K562 (cell line): ENCODE measurements around the gene WASF2. TPM values are rescaled to one million over a fixed set of nuclear protein-coding genes. Genes with fewer than 3 reads are reported as not detected.
A peak's percentile ranks its signal among the peaks of the same experiment; 100 is the strongest.

Experiments
- ATAC-seq: fragments of 200-7000 bp; cut with Tn5 transposase; 3 replicates; pipeline ENCODE4 v1.9.1; 2020; ENCODE audit warnings: moderate library complexity
- BruUV-seq: library from RNA; stranded (reverse); fragments of 400-500 nt; replicated peaks from 2 replicates; lab custom pipeline; 2021; lab: Mats Ljungman, UMichigan
- CTCF ChIA-PET: fragments of 300-600 bp; formaldehyde crosslinking; extraction: SDS; loops from one replicate; lab custom pipeline; 2021; ENCODE audit warnings: low intra/inter-chr PET ratio; lab: Yijun Ruan, JAX
- POLR2A ChIA-PET: fragments of 300-600, 350-650 bp; sonication (Branson Sonifier 250); formaldehyde crosslinking; extraction: SDS; loops from one replicate; lab custom pipeline; 2021; ENCODE audit warnings: antibody characterized with exemption, inconsistent platforms; lab: Yijun Ruan, JAX
- DNase-seq, 4 experiments: peaks; one replicate each; pipeline versions ENCODE4 v3.0.0 to v3.0.0-alpha.2; 2011 to 2018; ENCODE audit warnings: low spot score in 3 of 4, mixed read lengths in 3 of 4; ENCODE audit errors: extremely low read depth in 1 of 4
- FAIRE-seq: peaks from 2 replicates; lab custom pipeline; 2011; peaks lifted over from hg19 to GRCh38; lab: Jason Lieb, UNC
- H2AFZ ChIP-seq: 2 replicates; pipeline ENCODE4 v1.6.0; 2011; ENCODE audit warnings: low read depth, low read length, control low read depth, inconsistent platforms
- H3K27ac ChIP-seq: fragments of 200-600 bp; 3 replicates; pipeline ENCODE4 v1.8.0; 2011; ENCODE audit warnings: low read depth, mild to moderate bottlenecking, control low read depth, inconsistent platforms, low read length, moderate library complexity, mixed read lengths; ENCODE audit errors: extremely low read depth
- H3K27me3 ChIP-seq, 2 experiments: fragments of 300-600 bp in 1 of 2; 2 replicates in 1 of 2; 3 replicates in 1 of 2; pipeline versions ENCODE4 v1.6.0 to v1.8.0; 2011; ENCODE audit warnings: inconsistent platforms in 2 of 2, low read length in 2 of 2, mild to moderate bottlenecking in 1 of 2, mixed read lengths in 1 of 2, moderate library complexity in 1 of 2; ENCODE audit not compliant: control insufficient read depth in 2 of 2, insufficient read depth in 2 of 2
- H3K36me3 ChIP-seq: fragments of 300-600 bp; 3 replicates; pipeline ENCODE4 v1.8.0; 2011; ENCODE audit warnings: mild to moderate bottlenecking, low read length, inconsistent platforms; ENCODE audit not compliant: control insufficient read depth, insufficient read depth
- H3K4me1 ChIP-seq, 2 experiments: fragments of 200-600 bp in 1 of 2; replicated peaks in 1 of 2; 2 replicates in 1 of 2; 3 replicates in 1 of 2; pipeline versions ENCODE4 v1.5.1 to v1.8.0; 2011; ENCODE audit warnings: inconsistent platforms in 2 of 2, low read length in 2 of 2, mild to moderate bottlenecking in 1 of 2, mixed read lengths in 1 of 2, moderate library complexity in 1 of 2; ENCODE audit not compliant: control insufficient read depth in 2 of 2, insufficient read depth in 2 of 2
- H3K4me2 ChIP-seq: 2 replicates; pipeline ENCODE4 v1.6.1; 2011; ENCODE audit warnings: low read length, control low read depth, inconsistent platforms, mixed read lengths; ENCODE audit not compliant: insufficient read depth
- H3K4me3 ChIP-seq: fragments of 200-600 bp; sonication (generic), shearing (Covaris generic); 2 replicates; pipeline ENCODE4 v1.5.1; 2016; ENCODE audit warnings: control low read depth, inconsistent platforms
- H3K79me2 ChIP-seq: fragments of 200-600 bp; 3 replicates; pipeline ENCODE4 v1.8.0; 2011; ENCODE audit warnings: low read length, inconsistent platforms; ENCODE audit not compliant: control insufficient read depth, insufficient read depth
- H3K9ac ChIP-seq, 2 experiments: 2 replicates each; pipeline versions ENCODE4 v1.6.0 to v1.6.1; 2011; ENCODE audit warnings: low read depth in 2 of 2, low read length in 2 of 2, control low read depth in 1 of 2, inconsistent platforms in 1 of 2, mild to moderate bottlenecking in 1 of 2, mixed read lengths in 1 of 2; ENCODE audit not compliant: insufficient read depth in 1 of 2
- H3K9me1 ChIP-seq: one replicate; pipeline ENCODE4 v1.6.0; 2011; ENCODE audit warnings: inconsistent platforms, mild to moderate bottlenecking, low read length, moderate library complexity; ENCODE audit not compliant: control insufficient read depth, insufficient read depth
- H3K9me3 ChIP-seq: replicated peaks from 2 replicates; pipeline ENCODE4 v1.5.1; 2011; ENCODE audit warnings: low read depth, low read length, inconsistent platforms; ENCODE audit not compliant: control insufficient read depth, insufficient read depth
- H4K20me1 ChIP-seq: replicated peaks from 2 replicates; pipeline ENCODE4 v1.6.1; 2011; ENCODE audit warnings: low read length, inconsistent platforms, mixed read lengths; ENCODE audit not compliant: control insufficient read depth, insufficient read depth
- E2F3 ChIP-seq: fragments of 250-450 bp; sonication (Bioruptor Pico); IDR thresholded peaks from 2 replicates; pipeline ENCODE4 v1.4.0; 2020; ENCODE audit warnings: mild to moderate bottlenecking
- FOXA1 ChIP-seq: fragments of 450-650 bp; IDR thresholded peaks from 2 replicates; pipeline ENCODE4 v1.6.1; 2016; ENCODE audit warnings: mild to moderate bottlenecking, borderline replicate concordance
- HDAC6 ChIP-seq: IDR thresholded peaks from 2 replicates; pipeline ENCODE4 v1.6.1; 2012; ENCODE audit warnings: low read depth, mild to moderate bottlenecking, control low read depth, inconsistent platforms, low read length, moderate library complexity
- PHB ChIP-seq: fragments of 250-450 bp; sonication (Bioruptor Pico); IDR thresholded peaks from 2 replicates; pipeline ENCODE4 v1.5.0; 2021
- SRSF7 ChIP-seq: fragments of 200-400 bp; formaldehyde crosslinking; optimal IDR thresholded peaks from 2 replicates; pipeline ENCODE3; 2017; ENCODE audit warnings: mild to moderate bottlenecking, low read depth, low read length
- ZNF699 ChIP-seq: fragments of 250-450 bp; sonication (Bioruptor Pico); IDR thresholded peaks from 2 replicates; pipeline ENCODE4 v1.8.0; 2021; ENCODE audit warnings: mild to moderate bottlenecking, moderate library complexity; ENCODE audit not compliant: insufficient replicate concordance
- WGBS: fragments of 100-300 bp; shearing (Covaris generic); methylation state at CpG from one replicate; pipeline ENCODE4 v1.1.6; 2016; ENCODE audit warnings: low coverage, mixed read lengths; ENCODE audit not compliant: insufficient coverage; ENCODE audit errors: missing lambda C conversion rate; 5-methylcytosine and 5-hydroxymethylcytosine counted together
- in situ Hi-C: fragments of 300-500 bp; cut with MboI; formaldehyde crosslinking; loops from 4 replicates; pipeline ENCODE4 v1.15.0; 2018; ENCODE audit warnings: inconsistent platforms, mixed read lengths
- intact Hi-C: fragments of 100-400 bp; cut with micrococcal nuclease; formaldehyde crosslinking; loops from 2 replicates; pipeline ENCODE4 v1.14.2; 2022
- polyA plus RNA-seq, 8 experiments: library from polyadenylated mRNA; depleted of rRNA in 4 of 8; stranded (reverse) in 5 of 8; unstranded in 3 of 8; fragments of >200 nt; fragmentation: Nextera tagmentation in 2 of 8; fragmentation: Illumina TruSeq in 1 of 8; extraction: Ambion mirVana in 2 of 8; extraction: Trizol in 1 of 8; gene quantifications; 2 replicates each; pipeline versions ENCODE4 v1.2.1 to v1.2.3, GENCODE V29; 2011 to 2014; ENCODE audit warnings: inconsistent platforms in 1 of 8, missing spikeins in 1 of 8
- total RNA-seq, 7 experiments: library from RNA; depleted of rRNA in 6 of 7; stranded (reverse); fragments of >200 nt in 6 of 7; fragmentation: Illumina TruSeq in 2 of 7; extraction: Trizol in 2 of 7; gene quantifications; 2 replicates each; pipeline versions ENCODE4 v1.2.1 to v1.2.3, GENCODE V29; 2011 to 2021; ENCODE audit warnings: low replicate concordance in 1 of 7
- TF ChIP-seq, protein P1 (sequence below): sonication (generic); formaldehyde crosslinking; IDR thresholded peaks from 2 replicates; pipeline ENCODE4 v1.8.0; 2023; ENCODE audit warnings: mild to moderate bottlenecking, missing genetic modification reagents
- TF ChIP-seq, protein P2 (sequence below): fragments of 250-450 bp; sonication (Bioruptor Pico); IDR thresholded peaks from 2 replicates; pipeline ENCODE4 v1.5.0; 2020; ENCODE audit warnings: mild to moderate bottlenecking, borderline replicate concordance
- TF ChIP-seq, protein P3 (sequence below): fragments of 250-450 bp; sonication (Bioruptor Pico); IDR thresholded peaks from 2 replicates; pipeline ENCODE4 v1.5.0; 2022; ENCODE audit warnings: mild to moderate bottlenecking
- TF ChIP-seq, protein P4 (sequence below): fragments of 450-650 bp; formaldehyde crosslinking; IDR thresholded peaks from 2 replicates; pipeline ENCODE4 v1.4.0; 2020; ENCODE audit warnings: mild to moderate bottlenecking

The WASF2 gene
- total and polyA plus RNA-seq, 9 of the 15 experiments (the other 6 are each of a cell fraction or from before 2014, with no cell fraction given), result 8.2 to 163 (median 31.2) TPM

DNA sequence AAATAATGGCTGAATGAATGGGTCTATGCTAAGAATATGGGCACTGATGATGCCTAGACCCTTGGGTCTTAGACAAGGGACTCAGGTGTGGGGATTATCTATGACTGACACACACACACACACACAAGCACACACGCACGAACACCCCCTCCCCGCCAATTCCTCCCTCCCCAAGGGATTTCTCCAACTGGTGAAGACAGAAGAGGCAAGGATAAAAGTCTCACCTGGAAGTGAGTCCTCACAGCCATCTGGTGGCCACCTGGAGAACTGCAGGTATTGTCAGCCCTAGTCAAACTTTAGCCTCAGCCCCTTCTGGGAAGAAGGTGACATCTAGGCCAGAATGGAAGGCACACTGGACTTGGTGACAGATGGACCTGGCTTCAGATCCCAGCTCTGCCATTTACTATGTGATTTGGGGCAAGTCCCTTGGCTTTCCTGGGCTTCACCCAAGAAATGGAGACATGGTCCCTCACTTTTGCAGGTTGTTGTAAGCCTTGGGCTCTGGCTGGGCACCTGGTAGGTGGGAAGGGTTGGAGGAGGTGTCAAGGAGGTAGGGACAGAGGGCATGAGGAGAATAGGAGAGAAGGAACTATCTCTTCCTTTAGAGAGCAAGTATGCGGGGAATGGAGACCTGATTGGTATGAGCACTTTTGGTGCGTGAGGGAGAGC, 101.5 kb downstream of the WASF2 start:
- Histone ChIP-seq H3K9me1 (no peaks in the 10 kb centered on the region), H4K20me1 (no peaks in the 10 kb centered on the region), H3K27ac (no peak overlapping the region), H3K4me3 (no peak overlapping the region), H3K4me1 (peaks cover 12 to 30% of the 10 kb centered on the region in 2 experiments), H3K4me2 (no peak overlapping the region), H2AFZ (no peak overlapping the region), H3K79me2 (peaks cover 10% of the 10 kb centered on the region), H3K27me3 (no peaks in the 10 kb centered on the region), H3K9ac (no peak overlapping the region; a peak in 1 of 4 replicates), H3K9me3 (no peaks in the 10 kb centered on the region), H3K36me3 (no peaks in the 10 kb centered on the region)
- ChIA-PET POLR2A (interaction anchor here (0.6 to 1.4 kb wide), 2 partner anchors 9 to 244 kb away, joined by 4 read pairs; no protein-coding TSS in a partner anchor), CTCF (interaction anchor here (0.7 to 2.9 kb wide), 8 partner anchors 29 to 344 kb away, joined by 3 to 33 read pairs (median 8); no protein-coding TSS in a partner anchor)
- WGBS, result 33% methylated on average over 5 of the region's 5 CpGs
- in situ Hi-C loops, result loop anchor here (5.0 kb wide), 1 partner anchor 86 kb away; no protein-coding TSS in a partner anchor
- ATAC-seq (peak; percentile 36), FAIRE-seq (peak; percentile 97), DNase-seq (peak; percentile 66 to 84 (median 74))
- intact Hi-C loops, result loop anchor here (1.0 to 5.0 kb wide), 2 partner anchors 87 to 286 kb away; no protein-coding TSS in a partner anchor
- BruUV-seq, result no TSS peak
- no peak for TF ChIP-seq PHB (CRISPR knock-in tag)
- TF ChIP-seq, protein P1, sequence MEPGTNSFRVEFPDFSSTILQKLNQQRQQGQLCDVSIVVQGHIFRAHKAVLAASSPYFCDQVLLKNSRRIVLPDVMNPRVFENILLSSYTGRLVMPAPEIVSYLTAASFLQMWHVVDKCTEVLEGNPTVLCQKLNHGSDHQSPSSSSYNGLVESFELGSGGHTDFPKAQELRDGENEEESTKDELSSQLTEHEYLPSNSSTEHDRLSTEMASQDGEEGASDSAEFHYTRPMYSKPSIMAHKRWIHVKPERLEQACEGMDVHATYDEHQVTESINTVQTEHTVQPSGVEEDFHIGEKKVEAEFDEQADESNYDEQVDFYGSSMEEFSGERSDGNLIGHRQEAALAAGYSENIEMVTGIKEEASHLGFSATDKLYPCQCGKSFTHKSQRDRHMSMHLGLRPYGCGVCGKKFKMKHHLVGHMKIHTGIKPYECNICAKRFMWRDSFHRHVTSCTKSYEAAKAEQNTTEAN, result no peak
- TF ChIP-seq, protein P2, sequence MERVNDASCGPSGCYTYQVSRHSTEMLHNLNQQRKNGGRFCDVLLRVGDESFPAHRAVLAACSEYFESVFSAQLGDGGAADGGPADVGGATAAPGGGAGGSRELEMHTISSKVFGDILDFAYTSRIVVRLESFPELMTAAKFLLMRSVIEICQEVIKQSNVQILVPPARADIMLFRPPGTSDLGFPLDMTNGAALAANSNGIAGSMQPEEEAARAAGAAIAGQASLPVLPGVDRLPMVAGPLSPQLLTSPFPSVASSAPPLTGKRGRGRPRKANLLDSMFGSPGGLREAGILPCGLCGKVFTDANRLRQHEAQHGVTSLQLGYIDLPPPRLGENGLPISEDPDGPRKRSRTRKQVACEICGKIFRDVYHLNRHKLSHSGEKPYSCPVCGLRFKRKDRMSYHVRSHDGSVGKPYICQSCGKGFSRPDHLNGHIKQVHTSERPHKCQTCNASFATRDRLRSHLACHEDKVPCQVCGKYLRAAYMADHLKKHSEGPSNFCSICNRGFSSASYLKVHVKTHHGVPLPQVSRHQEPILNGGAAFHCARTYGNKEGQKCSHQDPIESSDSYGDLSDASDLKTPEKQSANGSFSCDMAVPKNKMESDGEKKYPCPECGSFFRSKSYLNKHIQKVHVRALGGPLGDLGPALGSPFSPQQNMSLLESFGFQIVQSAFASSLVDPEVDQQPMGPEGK (CRISPR knock-in tag), result no peak
- TF ChIP-seq HDAC6, result no peak
- TF ChIP-seq ZNF699, result no peak
- no peak for TF ChIP-seq FOXA1
- TF ChIP-seq E2F3 (CRISPR knock-in tag), result no peak
- TF ChIP-seq, protein P3, sequence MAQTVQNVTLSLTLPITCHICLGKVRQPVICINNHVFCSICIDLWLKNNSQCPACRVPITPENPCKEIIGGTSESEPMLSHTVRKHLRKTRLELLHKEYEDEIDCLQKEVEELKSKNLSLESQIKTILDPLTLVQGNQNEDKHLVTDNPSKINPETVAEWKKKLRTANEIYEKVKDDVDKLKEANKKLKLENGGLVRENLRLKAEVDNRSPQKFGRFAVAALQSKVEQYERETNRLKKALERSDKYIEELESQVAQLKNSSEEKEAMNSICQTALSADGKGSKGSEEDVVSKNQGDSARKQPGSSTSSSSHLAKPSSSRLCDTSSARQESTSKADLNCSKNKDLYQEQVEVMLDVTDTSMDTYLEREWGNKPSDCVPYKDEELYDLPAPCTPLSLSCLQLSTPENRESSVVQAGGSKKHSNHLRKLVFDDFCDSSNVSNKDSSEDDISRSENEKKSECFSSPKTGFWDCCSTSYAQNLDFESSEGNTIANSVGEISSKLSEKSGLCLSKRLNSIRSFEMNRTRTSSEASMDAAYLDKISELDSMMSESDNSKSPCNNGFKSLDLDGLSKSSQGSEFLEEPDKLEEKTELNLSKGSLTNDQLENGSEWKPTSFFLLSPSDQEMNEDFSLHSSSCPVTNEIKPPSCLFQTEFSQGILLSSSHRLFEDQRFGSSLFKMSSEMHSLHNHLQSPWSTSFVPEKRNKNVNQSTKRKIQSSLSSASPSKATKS, result no peak
- TF ChIP-seq SRSF7, result no peak
- TF ChIP-seq, protein P4, sequence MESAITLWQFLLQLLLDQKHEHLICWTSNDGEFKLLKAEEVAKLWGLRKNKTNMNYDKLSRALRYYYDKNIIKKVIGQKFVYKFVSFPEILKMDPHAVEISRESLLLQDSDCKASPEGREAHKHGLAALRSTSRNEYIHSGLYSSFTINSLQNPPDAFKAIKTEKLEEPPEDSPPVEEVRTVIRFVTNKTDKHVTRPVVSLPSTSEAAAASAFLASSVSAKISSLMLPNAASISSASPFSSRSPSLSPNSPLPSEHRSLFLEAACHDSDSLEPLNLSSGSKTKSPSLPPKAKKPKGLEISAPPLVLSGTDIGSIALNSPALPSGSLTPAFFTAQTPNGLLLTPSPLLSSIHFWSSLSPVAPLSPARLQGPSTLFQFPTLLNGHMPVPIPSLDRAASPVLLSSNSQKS, result no peak
